Colonic mucosa (tissue), 4 donors: ENCODE data around the gene PYGO2. TPM values are rescaled to one million over a fixed set of nuclear protein-coding genes. Genes with fewer than 3 reads are reported as not detected.
A peak's percentile ranks its signal among the peaks of the same experiment; 100 is the strongest.

Source experiments
- DNase-seq: peaks from one replicate; pipeline ENCODE4 v3.0.0-alpha.2; 2020
- H3K27ac ChIP-seq: fragments of 200-600 bp; one replicate; pipeline ENCODE4 v1.8.0; 2021
- H3K27me3 ChIP-seq: fragments of 200-600 bp; one replicate; pipeline ENCODE4 v1.8.0; 2021
- H3K36me3 ChIP-seq: fragments of 200-600 bp; one replicate; pipeline ENCODE4 v1.8.0; 2021
- H3K4me1 ChIP-seq: fragments of 200-600 bp; one replicate; pipeline ENCODE4 v1.8.0; 2021; ENCODE audit warnings: mild to moderate bottlenecking
- H3K4me3 ChIP-seq: fragments of 200-600 bp; one replicate; pipeline ENCODE4 v1.8.0; 2021
- H3K9ac ChIP-seq, 2 donors: one replicate each; pipeline ENCODE4 v1.7.0; 2013; ENCODE audit warnings: control low read depth in 2 of 2, low read depth in 2 of 2, low read length in 2 of 2
- H3K9me3 ChIP-seq: fragments of 200-600 bp; one replicate; pipeline ENCODE4 v1.8.0; 2021
- CTCF ChIP-seq: fragments of 200-600 bp; IDR thresholded peaks from one replicate; pipeline ENCODE4 v1.8.0; 2022; ENCODE audit warnings: antibody characterized with exemption, mild to moderate bottlenecking
- intact Hi-C: fragments of 100-400 bp; cut with DNase I; formaldehyde crosslinking; loops from one replicate; pipeline ENCODE4 v1.14.1; 2022
- total RNA-seq, 2 donors: library from RNA; stranded (reverse); fragmentation: NEBNext Ultra II Directional in 1 of 2; extraction: Animal tissue kit (Norgen Biotek cat#: 25700) in 1 of 2; gene quantifications; one replicate each; pipeline ENCODE4 v1.2.1, GENCODE V29; 2021
- donor health status: healthy.
- donor health status: DM: no; HTN: no; CAD: no.
- donor health status: DM: no; HTN: no; CAD: no.

The PYGO2 gene
- total RNA-seq, 2 donors from 2014 or later, result 25.8 to 33.8 TPM

DNA sequence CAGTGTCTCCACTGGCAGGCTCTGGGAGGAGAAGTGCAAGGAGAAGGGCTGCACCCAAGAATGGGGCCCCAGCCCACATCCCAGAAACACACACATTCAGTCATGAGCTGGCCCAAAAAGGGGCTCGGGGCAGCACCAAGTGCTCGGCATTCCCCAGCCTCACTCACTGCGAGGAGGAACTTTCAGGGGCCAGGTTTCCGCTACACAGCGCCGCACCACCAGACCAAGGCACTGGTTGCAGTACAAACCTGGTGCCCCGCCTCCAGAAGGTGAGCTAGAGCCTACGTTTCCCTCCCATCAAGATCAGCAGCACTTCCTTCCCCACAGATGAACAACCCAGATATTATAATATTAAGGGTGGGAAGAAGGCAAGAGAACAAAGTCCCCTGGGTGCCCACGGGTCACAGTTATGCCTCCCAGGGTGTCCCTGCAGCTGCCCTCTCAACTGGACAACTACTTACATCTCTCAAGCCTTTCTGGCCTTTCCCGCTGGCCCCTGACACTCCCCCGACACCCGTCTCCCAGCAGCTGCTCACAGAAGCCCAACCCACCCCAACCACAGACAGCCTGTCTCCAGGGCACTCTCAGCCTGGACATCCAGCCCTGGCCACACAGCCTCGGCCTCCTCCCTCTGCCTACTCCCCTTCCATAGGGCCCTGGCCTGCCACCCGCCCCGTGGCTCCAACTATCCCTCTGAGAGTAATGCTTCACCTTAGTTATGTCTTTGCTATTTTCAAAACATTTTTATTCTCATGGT is 9.5 kb downstream of the PYGO2 start:
- Histone ChIP-seq H3K4me1 (peaks cover 7% of the 10 kb centered on the region), H3K27ac (peak overlapping the region; percentile 27), H3K4me3 (no peak overlapping the region)

GRCh38 chr1:154948079-154948478 is 13.5 kb downstream of the PYGO2 start:
- Histone ChIP-seq H3K36me3 (no peaks in the 10 kb centered on the region), H3K9ac (no peak overlapping the region)

More for the DNA sequence above, 9.5 kb downstream of the PYGO2 start:
- Histone ChIP-seq H3K27me3 (no peaks in the 10 kb centered on the region), H3K9me3 (no peaks in the 10 kb centered on the region), H3K9ac (no peak overlapping the region), H3K36me3 (no peaks in the 10 kb centered on the region)
- TF ChIP-seq CTCF, result no peak
- intact Hi-C loops, result no loop called here
- DNase-seq, result no peak

DNA sequence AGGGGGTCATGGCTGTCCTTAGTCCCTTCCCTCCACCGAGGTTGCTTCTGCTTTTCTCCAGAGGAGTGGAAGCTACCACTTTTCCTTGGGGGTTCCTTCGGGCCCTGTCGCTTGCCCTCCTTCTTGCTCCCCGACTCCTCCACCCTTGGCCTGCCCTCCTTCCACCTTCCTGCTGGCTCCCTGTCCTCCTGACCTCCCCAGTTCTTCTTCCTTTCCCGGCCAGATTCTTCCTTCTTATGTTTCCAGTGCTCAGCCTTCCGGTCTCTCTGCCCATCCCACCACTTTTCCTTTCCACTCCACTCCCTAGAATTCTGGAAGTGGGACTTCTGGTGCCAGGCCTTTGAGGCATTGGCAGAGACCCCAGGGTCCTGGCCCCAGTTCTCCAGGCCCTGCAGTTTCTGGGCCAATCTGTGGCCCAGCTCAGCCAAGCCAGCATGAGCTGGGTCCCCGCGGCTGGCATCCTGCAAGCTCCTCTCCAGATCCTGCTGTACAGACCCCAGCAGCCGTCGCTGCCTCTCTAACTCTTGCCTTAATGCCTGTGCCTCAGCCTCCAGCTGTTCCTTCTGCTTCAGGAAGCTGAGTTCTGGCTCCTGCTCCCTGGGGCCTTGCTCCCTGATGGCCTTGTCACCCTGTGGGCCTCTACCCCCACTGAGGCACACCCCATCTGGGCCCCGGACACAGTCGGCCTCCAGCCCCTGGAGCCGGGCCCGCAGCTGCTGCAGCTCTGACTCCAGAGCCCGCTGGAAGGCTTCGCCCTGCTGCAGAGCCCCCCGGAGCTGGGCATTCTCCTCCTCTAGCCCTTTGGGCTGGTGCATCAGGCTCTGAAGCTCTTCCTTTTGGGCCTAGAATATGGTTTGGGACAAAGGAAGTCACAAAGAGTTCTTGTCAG is 15.4 kb downstream of the PYGO2 start:
- no peaks in the 10 kb centered on the region for H3K36me3 ChIP-seq
- no peak overlapping the region for H3K9ac ChIP-seq
- H3K4me3 ChIP-seq, result no peak overlapping the region

More at GRCh38 chr1:154948079-154948478, 13.5 kb downstream of the PYGO2 start:
- H3K27me3 ChIP-seq, result no peaks in the 10 kb centered on the region
- intact Hi-C loops, result no loop called here
- no peaks in the 10 kb centered on the region for H3K9me3 ChIP-seq
- no peak for TF ChIP-seq CTCF
- peaks cover 7% of the 10 kb centered on the region for H3K4me1 ChIP-seq
- H3K4me3 ChIP-seq, result no peak overlapping the region
- DNase-seq, result no peak
- H3K27ac ChIP-seq, result no peak overlapping the region

DNA sequence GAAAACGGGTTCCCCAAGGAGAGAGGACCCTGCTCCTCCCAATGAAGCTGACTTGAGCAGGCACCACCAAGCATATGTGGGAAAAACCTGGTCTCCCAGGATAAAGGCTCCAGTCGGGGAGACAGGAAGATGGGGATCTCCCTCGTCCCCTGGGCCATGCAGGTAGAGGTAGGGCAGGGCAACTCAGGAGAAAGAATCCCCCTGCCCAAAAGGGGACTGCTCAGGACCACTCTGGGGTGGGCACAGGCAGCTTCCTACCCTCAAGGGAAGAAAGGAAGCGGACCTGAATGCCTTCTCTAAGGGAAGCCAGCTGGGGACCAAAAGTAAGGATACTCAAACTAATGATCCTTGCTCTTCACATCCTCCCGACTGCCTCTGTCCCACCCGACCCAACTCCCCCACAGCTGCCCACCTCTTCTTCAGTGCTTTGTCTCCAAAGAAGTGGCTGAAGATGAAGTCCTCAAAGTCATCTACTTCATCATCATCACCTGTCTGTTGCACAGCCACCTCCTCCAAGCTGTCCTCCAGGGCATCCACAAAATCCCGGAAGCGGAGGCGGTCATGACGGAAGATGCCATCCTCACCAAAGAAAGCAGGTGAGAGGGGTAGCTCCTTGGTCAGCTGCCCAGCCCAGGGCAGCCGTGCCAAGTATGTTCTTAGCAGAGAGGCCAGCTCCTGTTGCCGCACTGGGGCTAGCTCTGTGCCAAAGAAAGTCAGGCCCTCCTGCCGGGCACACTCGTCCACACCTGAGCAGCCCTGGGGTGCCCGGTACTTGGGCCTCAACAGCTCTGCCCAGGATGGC is 16.2 kb downstream of the PYGO2 start:
- H3K27ac ChIP-seq, result no peak overlapping the region
- no peak for DNase-seq
- peak overlapping the region in 1 of 2 donors; percentile 23 for H3K9ac ChIP-seq
- no peaks in the 10 kb centered on the region for H3K36me3 ChIP-seq
- no peaks in the 10 kb centered on the region for H3K9me3 ChIP-seq
- TF ChIP-seq CTCF, result no peak
- H3K4me3 ChIP-seq, result no peak overlapping the region
- peaks cover 7% of the 10 kb centered on the region for H3K4me1 ChIP-seq
- no peaks in the 10 kb centered on the region for H3K27me3 ChIP-seq
- intact Hi-C loops, result no loop called here

More for the DNA sequence above, 15.4 kb downstream of the PYGO2 start:
- Histone ChIP-seq H3K27me3 (no peaks in the 10 kb centered on the region), H3K9me3 (no peaks in the 10 kb centered on the region), H3K27ac (no peak overlapping the region), H3K4me1 (peaks cover 7% of the 10 kb centered on the region)
- no peak for TF ChIP-seq CTCF
- DNase-seq, result no peak
- intact Hi-C loops, result no loop called here
